HG03025 (cell line): ENCODE data around the gene BRCC3.

ENCODE experiments used
- ATAC-seq: cut with Tn5 transposase; IDR thresholded peaks from one replicate; pipeline ENCODE4 v1.9.1; 2021; ENCODE audit warnings: mild to moderate bottlenecking, moderate library complexity; ENCODE audit not compliant: unreplicated experiment, low FRiP score

Gene BRCC3

GRCh38 chrX:155070975-155071693, at the start of gene BRCC3, which contains the start of the genes CMC4 and MTCP1:
Gene BRCC3 (plus strand): TSS chrX:155071508. CDS start chrX:155071528, 20 bp downstream.
Gene CMC4 (minus strand): TSS chrX:155071136. CDS start chrX:155064023, 7,113 bp downstream.
Gene MTCP1 (minus strand): TSS chrX:155071136. CDS start chrX:155066010, 5,126 bp downstream.
- ATAC-seq: peak; percentile 92

GRCh38 chrX:155022585-155022984, 48.7 kb upstream of the BRCC3 start, which contains the start of gene F8:
Gene F8 (minus strand): TSS chrX:155022723. CDS start chrX:155022552, 171 bp downstream.
- no peak for ATAC-seq

DNA sequence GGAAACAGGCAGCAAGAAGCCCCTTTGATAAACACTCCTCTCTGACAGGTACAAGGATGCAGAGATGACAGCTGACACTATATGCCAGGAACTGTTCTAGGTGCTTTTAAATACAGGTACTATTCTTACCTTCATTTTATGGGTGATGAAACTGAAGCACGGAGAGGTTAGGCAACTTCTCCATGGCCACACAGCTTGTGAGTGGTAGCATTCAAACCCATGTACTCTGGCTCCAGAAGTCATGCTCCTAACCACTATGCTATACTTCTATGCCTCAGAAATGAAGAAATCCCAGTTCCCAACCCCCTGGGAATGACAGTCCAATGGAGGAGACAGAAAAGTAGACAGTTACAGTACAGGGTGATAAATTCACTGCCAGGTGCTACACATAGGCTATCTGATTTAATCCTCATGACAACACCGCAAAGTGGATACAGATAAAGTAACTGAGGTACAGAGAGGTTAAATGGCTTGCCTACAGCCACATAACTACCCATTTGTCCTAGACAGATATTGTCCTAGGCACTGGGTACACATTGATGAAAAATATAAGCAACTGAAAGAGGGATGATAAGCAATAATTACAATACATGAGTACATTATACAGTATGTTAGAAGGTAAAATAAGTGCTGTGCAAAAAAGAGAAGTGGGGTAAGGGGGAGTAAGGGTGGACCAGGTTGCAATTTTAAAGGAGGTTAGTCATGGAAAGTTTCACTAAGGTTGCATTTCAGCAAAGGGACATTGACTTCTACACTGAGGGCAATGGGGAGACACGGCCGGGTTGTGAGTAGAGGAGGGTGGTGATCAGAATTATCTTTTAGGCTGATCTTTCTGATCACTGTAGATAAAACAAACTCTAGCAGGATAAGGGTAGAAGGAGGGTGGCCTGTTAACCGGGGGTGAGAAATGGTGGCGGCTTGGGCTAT, 47.1 kb upstream of the BRCC3 start:
- ATAC-seq: no peak

DNA sequence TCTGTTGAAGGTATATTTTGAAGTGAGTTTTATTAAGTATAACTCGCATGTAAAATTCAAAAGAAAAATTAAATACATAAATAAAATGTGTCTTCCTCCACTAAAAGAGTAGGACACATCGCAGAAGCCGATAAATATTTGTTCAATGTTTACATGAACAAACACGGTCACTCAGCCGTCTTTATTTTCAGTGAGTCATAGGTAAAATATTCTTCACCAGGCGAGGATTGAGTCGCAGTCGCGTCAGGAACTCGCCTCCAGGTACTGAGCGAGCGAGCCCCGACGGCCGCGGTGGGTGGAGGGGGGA, 44.9 kb upstream of the BRCC3 start:
- ATAC-seq: no peak

GRCh38 chrX:155026727-155027508, 44.4 kb upstream of the BRCC3 start, which contains the start of gene FUNDC2:
Gene FUNDC2 (plus strand): TSS chrX:155026844. CDS start chrX:155026939, 95 bp downstream.
- peak; percentile 90 for ATAC-seq

DNA sequence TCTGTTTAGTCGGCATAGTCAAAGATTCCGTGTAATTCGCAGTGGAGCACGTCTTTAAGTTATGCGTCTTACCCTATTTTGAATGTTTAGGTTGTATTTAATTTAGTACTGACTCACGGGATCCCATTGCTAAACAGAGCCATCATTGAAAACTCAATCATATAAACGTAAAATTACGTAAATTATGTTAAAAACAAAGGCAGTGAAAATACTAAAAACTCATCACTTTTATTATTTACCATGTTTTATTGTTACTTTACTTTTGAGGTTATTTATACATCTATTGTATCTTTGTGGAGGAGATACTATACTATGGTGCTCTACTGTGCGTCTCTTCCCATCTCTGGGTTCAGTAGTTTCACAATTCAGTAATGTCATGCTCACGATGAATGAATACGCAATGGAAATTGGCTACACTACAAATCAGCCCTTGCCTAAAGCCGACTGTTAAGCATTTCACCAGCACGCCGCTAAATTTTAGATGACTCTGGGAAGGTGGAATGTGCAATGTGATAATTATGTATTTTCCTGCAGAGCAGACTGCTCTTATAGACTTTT, 43.7 kb upstream of the BRCC3 start:
- no peak for ATAC-seq

DNA sequence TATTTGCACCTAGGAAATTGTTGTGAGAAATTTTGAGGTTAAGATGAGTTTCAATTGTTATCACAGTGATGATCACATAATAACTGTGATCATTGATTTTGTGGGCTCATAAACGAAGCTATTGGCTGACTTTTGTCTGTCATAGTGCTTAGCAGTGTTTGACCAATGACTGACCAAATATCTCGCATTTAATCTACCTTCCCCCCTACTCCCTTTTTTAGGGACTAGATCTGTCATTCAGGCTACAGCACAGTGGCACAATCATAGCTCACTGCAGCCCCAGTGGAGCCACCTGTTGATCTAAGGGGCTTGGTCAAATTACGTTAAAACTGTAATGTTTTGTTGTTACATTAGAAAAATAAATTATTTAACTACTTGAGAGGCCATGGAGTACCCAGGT, 43.2 kb upstream of the BRCC3 start:
- ATAC-seq: no peak

DNA sequence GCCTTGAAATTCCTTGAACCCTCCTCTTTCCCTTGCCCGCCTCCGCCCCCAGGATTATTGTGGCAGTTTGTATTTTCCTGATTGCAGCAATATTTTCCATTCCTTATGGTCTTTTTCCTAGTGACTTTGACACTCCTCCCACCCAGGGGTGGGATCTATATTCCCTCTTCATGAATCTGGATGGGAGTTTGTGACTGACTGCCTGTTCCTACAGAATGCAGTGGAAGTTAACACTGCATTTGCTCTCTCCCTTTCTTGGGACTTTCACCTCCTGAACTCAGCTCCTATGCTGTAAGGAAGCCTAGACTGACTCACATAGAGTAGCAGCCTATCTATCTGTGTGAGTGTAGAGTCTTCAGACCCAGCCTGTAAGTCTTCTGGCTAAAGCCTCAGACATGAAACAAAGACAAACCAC, 42.4 kb upstream of the BRCC3 start:
- no peak for ATAC-seq

DNA sequence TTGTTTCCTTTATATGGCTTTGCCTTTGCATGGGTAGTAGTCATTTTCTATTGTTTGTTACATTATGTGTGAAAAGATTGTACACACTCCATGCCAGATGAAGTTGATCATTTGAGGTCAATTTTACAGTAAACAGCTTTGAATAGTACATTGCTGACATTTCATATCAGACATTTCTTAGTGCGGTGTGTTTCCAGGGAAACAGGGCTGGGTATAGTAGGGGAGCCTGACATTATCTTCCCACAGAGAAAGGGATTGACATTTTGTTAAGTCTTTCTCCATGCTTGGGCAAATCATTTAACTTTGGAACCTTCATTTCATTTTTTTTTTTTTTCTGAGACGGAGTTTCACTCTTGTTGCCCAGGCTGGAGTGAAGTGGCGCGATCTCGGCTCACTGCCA, 39.7 kb upstream of the BRCC3 start:
- ATAC-seq: no peak

GRCh38 chrX:155035688-155036087, 35.6 kb upstream of the BRCC3 start:
- ATAC-seq: no peak

- ATAC-seq: no peak
Measured at GRCh38 chrX:155046129-155046810, 25.0 kb upstream of the BRCC3 start.

- ATAC-seq: no peak
Measured at GRCh38 chrX:155046811-155047528, 24.3 kb upstream of the BRCC3 start.

DNA sequence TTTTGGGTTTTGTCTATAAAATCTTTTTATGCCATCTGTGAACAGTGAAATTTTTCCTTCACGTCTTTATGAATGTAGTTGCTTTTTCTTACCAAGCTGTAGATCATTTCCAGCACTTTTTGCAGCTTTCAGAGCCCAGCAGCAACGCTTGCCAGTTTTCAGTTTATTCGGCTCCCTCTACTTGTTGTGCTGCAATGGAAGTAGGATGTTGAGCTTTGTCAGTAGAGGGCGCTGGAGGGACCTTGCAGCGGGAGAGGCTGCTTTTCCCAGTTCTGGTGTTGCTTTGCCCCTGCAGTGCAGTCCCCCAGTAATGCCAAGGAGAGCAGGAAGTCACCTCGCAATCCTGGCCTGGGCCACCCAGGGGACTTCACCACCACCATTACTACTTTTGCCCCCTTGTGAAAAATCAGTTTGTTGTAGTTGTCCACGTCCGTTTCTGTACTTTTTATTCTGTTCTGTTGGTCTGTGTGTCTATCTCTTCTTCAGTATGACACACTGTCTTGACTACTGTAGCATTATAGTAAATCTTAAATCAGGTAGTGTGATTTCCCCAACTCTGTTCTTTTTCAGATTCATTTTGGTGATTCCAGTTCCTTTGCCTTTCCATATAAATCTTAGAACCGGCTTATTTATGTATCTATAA, 22.2 kb upstream of the BRCC3 start:
- no peak for ATAC-seq

DNA sequence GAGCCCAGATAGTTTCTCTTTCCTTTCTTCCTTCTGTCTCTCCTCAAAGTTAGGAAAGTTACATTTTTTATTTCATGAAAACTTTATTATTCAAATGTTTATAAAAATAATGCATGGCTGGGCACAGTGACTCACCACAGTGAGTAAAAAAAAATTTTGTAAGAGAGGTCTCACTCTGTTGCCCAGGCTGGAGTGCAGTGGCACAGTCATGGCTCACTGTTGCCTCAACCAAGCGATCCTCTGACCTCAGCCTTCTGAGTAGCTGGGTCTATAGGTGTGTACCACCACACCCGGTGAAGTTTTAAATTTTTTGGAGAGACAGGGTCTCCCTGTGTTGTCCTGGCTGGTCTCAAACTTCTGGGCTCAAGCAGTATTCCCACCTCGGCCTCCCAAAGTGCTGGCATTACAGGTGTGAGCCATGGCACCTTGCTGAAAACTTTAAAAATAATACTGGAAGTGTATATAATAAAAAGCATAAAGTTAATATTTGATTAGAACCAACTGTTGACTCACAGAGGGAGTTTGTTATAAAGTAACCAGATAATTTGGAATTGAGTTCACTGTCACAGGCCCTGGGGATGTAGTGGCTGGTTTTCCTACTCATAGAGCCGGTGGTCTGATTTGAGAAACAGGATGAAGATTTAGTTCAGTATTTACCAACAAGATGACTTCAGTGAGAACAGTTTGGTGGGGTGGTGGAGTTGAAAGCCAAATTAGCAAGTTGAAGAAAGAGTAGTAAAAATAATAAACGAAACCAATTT, 18.4 kb upstream of the BRCC3 start:
- ATAC-seq: no peak

- ATAC-seq: no peak
Measured at GRCh38 chrX:155053656-155054055, 17.7 kb upstream of the BRCC3 start.

DNA sequence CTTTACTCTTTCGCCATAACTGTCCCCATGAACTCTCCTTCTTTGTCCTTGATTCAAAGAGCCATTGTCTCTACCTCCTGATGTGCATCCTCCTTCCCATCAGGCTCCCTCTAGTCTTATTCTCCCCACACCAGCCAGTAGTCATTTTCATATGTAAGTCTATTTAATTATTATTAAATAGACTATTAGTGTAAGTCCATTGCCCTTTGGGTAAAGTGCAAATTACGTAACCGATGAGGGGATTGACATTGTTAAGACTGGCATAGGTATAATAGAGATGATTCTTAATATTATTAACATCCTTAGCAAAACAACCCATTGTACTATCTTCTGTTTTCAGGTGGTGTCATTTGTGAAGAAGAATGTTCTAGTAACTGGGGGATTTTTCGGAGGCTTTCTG, 17.1 kb upstream of the BRCC3 start:
- ATAC-seq: no peak

DNA sequence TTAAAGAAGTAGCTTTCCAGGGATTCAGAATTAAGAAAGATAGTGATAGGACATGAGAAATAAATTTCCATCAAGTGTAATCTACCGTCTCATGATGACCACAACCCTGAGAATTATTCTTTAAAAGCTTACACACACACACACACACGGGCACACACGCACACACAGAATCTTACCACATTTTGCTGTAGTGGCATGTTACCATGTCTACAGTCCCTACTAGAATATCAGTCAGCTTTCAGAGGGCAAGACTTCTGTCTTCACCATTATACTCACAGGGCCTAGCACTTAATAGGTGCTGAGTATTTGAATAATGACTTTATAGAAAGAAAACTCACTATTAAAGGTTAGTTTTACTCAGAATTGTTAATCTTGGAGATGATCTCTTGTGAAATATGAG, 15.8 kb upstream of the BRCC3 start:
- ATAC-seq: no peak

GRCh38 chrX:155056471-155056870, 14.8 kb upstream of the BRCC3 start:
- no peak for ATAC-seq
